HS-5 (cell line): Measurements from ENCODE around the gene IL23R.

ENCODE experiments used
- DNase-seq: peaks from one replicate; pipeline ENCODE4 v3.0.0-alpha.2; 2012; ENCODE audit warnings: low read depth

IL23R gene

GRCh38 chr1:67307251-67308060 lies 141.2 kb downstream of the IL23R start, which contains the start of gene IL12RB2:
IL12RB2 (plus strand) TSS chr1:67307873; CDS start chr1:67320369, 12,496 bp downstream.
- DNase-seq, result no peak

- DNase-seq, result no peak
Observed at GRCh38 chr1:67308136-67308535, 141.9 kb downstream of the IL23R start.
